NCI-H524 (cell line): Measurements from ENCODE around the gene RIOK3.
"Not testable (repeated sequence)": the region's sequence is repeated elsewhere in the genome, so short reads cannot be mapped to it uniquely, and the experiment has no call there.

ENCODE experiments used
- DNase-seq, 2 experiments: peaks; one replicate each; lab custom pipeline; 2025; lab: John Stamatoyannopoulos, UW

RIOK3 gene

DNA sequence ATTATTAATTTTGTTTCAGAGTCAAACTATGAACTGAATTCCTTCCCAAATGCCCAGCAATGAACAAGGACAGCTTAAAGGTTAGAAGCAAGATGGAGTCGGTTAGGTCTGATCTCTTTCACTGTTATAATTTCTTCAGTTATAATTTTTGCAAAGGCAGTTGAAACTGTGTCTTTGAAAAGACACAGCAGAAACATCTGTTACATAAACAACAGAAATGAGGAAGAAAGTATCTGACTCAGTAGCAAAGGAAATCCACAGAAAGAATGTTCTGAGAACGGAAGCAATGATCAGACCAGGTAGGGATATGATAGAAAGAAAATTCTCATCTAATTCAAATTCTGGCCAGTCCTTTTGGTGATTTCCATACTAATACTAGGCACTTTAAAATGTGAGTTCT, 45.0 kb downstream of the RIOK3 start:
- DNase-seq, result no peak

DNA sequence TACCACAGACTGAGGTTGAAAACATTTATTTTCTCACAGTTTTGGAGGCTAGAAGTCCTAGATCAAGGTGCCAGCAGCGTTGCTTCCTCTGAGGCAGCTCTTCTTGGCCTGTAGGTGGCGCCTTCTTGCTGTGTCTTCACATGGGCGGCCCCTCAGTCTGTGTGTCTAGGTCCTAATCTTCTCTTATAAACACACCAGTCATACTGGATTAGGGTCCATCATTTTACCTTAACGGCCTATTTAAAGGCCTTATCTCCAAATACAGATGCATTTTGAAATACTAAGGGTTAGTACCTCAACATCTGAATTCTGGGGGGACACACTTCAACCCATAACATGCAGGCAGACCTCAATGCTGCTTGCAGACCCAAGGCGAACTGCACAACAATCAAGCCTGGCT, 45.8 kb downstream of the RIOK3 start:
- peak; percentile 43 to 69 for DNase-seq

- no peak for DNase-seq
Measured at GRCh38 chr18:23499291-23499781, 46.2 kb downstream of the RIOK3 start.

- DNase-seq, result no peak
Measured at GRCh38 chr18:23501626-23502025, 48.5 kb downstream of the RIOK3 start.

- DNase-seq, result peak in 1 of 2 experiments; percentile 34
Measured at GRCh38 chr18:23502516-23503037, 49.5 kb downstream of the RIOK3 start.

DNA sequence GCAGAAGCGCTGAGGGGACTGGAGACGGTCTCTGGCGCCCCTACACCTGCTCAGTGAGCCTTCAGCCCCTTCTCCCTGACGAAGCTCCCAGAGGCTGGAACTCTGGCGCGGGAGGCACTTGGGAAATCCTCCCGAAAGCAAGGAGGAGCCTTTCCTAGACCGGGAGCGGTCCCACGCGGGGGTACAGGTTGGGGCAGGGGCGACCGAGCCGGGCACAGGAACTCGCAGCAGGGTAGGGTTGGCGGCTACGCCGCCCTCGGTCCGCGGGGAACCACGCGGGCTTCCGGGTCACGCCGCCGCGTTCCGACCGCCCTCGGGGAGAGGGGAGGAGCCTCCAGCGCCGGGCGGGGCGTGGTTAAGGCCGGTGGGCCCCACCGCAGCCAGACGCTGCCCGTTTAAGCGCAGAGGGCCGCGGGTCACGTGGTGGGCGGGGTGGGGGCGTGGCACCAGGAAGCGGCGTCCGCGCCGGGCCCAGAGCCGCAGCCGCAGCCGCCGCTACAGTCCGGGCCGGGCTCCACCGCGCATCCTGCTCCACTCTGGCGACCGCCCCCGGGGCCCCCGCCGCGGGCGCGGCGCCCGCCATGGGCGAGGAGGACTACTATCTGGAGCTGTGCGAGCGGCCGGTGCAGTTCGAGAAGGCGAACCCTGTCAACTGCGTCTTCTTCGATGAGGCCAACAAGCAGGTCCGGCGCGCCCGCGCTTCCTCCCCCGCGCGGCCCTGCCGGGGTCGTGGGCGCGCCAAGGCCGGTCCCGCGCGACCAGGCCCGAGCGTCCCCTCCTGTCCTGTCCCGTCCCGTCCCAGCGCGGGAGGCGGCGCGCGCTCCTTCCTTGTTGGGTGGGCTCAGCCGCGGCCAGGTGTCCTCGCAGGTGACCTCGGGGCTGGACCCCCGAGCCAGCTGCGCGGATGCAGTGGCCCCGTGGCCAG, 50.2 kb downstream of the RIOK3 start, which contains the start of gene RMC1:
RMC1 (plus strand) TSS at position 474 of the 925 bp plus-strand sequence; CDS start at position 582, 108 bp downstream.
- peak; percentile 78 to 90 for DNase-seq

- DNase-seq, result peak in 1 of 2 experiments; percentile 17
Measured at GRCh38 chr18:23503963-23504344, 50.9 kb downstream of the RIOK3 start.

- DNase-seq, result no peak
Measured at GRCh38 chr18:23504720-23505119, 51.6 kb downstream of the RIOK3 start.

DNA sequence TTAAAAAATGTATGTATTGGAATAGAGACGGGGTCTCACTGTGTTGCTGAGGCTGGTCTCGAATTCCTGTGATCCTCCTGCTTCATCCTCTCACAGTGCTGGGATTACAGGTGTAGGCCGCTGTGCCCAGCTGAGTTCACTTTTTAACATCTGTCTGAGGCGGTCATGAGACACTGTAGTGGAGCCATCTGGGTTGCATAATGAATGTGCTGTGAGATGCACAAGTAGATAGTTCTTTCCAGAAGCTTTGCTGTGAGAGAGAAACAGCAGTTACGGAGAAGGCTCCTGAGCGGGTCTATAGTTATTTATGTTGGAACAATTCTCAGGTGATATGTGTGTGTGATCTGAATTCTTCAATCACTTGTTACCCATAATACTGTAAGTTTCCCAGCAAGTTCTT, 53.3 kb downstream of the RIOK3 start:
- no peak for DNase-seq

- DNase-seq, result not testable (repeated sequence)
Measured at GRCh38 chr18:23510923-23511322, 57.8 kb downstream of the RIOK3 start.

GRCh38 chr18:23512216-23512615, 59.1 kb downstream of the RIOK3 start:
- DNase-seq, result not testable (repeated sequence)

GRCh38 chr18:23512641-23513040, 59.6 kb downstream of the RIOK3 start:
- no peak for DNase-seq

- peak in 1 of 2 experiments; percentile 75 for DNase-seq
Measured at GRCh38 chr18:23515911-23516546, 62.9 kb downstream of the RIOK3 start.

GRCh38 chr18:23519734-23520133, 66.6 kb downstream of the RIOK3 start:
- no peak for DNase-seq

- DNase-seq, result no peak
Measured at GRCh38 chr18:23521271-23521670, 68.2 kb downstream of the RIOK3 start.

GRCh38 chr18:23521907-23522306, 68.8 kb downstream of the RIOK3 start:
- no peak for DNase-seq

DNA sequence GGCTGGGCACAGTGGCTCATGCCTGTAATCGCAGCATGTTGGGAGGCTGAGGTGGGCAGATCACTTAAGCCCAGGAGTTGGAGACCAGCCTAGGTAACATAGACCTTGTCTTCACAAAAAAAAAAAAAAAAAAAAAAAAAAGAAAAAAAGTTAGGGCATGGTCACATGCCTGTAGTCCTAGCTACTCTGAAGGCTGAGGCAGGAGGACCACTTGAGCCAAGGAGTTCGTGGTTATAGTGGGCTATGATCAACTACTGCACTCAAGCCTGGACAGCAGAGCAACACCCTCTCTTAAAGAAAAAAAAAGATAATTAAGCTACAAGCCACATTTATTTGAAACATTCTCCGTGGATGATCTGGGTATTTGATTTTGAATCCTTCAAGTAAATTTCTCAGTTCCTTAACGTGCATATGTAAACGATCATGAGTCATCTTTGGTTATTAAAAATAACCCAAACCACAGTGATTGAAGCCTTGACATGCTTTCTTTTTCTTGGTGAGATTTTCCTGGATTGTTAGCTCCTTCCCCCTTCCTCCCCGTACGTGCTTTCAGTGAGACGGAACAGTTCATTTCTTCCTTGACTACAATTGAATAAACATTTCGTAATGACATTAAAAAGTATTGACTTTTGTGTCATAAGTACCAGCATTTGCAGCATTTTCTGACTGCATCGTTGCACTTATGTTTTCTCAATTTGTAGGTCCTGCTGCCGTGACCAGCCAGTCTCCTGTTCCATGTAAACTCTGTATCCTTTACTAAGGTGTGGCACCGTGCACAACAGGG, 70.5 kb downstream of the RIOK3 start:
- no peak for DNase-seq

GRCh38 chr18:23524213-23524707, 71.2 kb downstream of the RIOK3 start:
- DNase-seq, result no peak

DNA sequence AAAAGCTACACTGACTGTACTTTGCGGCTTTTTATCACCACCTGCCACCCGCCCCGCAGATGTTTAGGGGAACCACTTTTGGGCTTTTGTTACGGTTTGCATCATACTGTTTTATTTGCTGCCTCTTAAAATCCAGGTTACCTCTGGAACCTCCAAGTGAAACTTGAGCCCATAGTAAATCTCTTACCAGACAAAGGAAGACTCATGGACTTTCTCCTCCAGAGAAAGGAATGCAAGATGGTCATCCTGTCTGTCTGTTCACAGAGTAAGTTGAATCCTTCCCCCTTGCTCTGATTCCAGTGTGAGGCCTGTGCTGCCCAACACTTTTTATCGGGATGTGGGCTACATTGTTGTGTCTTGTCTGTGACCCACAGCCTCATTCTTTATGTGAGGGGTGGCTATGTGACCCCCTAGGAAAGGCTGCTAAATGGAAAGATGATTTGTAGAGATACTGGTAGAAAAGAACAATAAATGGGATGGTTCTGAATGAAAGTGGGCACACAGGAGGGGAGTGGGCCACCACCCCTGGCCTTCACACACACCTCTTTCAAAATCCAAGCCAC, 73.5 kb downstream of the RIOK3 start:
- no peak for DNase-seq

- DNase-seq, result no peak
Measured at GRCh38 chr18:23528580-23529472, 75.7 kb downstream of the RIOK3 start.
